Measurements from ENCODE around the gene KLHL40.

DNA sequence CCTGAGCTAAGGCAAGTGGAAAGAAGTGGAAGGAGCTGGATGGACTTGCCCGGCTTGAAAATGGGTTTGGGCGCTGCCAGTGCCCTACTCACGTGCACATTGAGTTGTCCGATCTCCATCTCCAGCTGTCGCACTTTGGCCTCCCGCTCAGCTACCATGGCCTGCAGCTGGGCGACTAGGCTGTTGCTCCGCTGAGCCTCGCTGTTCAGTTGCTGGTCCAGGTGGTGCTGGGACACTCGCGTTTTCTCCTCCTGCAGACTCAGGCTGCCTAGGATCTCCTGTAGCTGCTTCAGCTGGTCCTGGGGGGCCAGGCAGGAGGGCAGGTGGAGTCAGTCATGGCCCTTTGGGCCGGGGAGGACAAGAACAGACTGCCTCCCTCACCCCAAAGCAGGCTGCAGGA is 50.3 kb downstream of the KLHL40 start:
- TF ChIP-seq, protein P1, sequence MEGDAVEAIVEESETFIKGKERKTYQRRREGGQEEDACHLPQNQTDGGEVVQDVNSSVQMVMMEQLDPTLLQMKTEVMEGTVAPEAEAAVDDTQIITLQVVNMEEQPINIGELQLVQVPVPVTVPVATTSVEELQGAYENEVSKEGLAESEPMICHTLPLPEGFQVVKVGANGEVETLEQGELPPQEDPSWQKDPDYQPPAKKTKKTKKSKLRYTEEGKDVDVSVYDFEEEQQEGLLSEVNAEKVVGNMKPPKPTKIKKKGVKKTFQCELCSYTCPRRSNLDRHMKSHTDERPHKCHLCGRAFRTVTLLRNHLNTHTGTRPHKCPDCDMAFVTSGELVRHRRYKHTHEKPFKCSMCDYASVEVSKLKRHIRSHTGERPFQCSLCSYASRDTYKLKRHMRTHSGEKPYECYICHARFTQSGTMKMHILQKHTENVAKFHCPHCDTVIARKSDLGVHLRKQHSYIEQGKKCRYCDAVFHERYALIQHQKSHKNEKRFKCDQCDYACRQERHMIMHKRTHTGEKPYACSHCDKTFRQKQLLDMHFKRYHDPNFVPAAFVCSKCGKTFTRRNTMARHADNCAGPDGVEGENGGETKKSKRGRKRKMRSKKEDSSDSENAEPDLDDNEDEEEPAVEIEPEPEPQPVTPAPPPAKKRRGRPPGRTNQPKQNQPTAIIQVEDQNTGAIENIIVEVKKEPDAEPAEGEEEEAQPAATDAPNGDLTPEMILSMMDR (IDR thresholded peaks at IDR 0.05) = no peak
- TF ChIP-seq POLR2A (IDR thresholded peaks at IDR 0.05; ENCODE audit: low read depth) (no peak), POLR2AphosphoS5 (IDR thresholded peaks at IDR 0.05) (no peak), EP300 (IDR thresholded peaks at IDR 0.05) (no peak)

Data from esophagus muscularis mucosa (tissue), 4 donors.